Islet of Langerhans (tissue), 1 donor: ENCODE data around the gene LCE1C.

Source experiments
- FAIRE-seq: peaks from one replicate; lab custom pipeline; 2011; peaks lifted over from hg19 to GRCh38; lab: Jason Lieb, UNC

The LCE1C gene

GRCh38 chr1:152759453-152760173 lies 46.8 kb downstream of the LCE1C start:
- no peak for FAIRE-seq

GRCh38 chr1:152758636-152759035 lies 47.8 kb downstream of the LCE1C start:
- no peak for FAIRE-seq

GRCh38 chr1:152757747-152758146 lies 48.7 kb downstream of the LCE1C start, which contains the start of gene KPRP:
KPRP (plus strand) TSS chr1:152758025; CDS start chr1:152759589, 1,564 bp downstream.
- FAIRE-seq, result no peak

DNA sequence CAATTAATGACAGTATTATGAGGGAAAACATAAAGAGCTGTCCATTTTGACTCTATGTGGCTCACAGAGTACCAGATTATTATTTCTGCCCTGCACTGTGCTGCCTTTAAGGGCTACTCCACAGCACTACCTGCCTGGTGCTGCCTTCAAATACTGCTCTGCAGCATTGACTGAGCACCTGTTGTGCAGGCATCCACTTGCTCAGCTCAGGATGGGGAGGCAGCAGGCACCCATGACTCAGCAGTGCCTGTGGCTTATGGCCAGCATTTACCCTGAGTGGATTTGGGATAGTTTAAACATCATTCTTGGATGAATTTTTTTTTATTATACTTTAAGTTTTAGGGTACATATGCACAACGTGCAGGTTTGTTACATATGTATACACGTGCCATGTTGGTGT lies 49.6 kb downstream of the LCE1C start:
- no peak for FAIRE-seq
